Gastroesophageal sphincter (tissue), 3 donors: Measurements from ENCODE around the gene DDX5.

Experiments
- EP300 ChIP-seq: sonication (generic); formaldehyde crosslinking; IDR thresholded peaks from one replicate; pipeline ENCODE4 v1.6.1; 2017; ENCODE audit warnings: antibody characterized with exemption, mild to moderate bottlenecking
- POLR2A ChIP-seq, 2 donors: fragments of 450-650 bp; IDR thresholded peaks; one replicate each; pipeline ENCODE4 v1.6.1; 2017; ENCODE audit warnings: antibody characterized with exemption in 2 of 2, mild to moderate bottlenecking in 2 of 2, moderate library complexity in 1 of 2
- POLR2AphosphoS5 ChIP-seq: sonication (generic); formaldehyde crosslinking; IDR thresholded peaks from one replicate; pipeline ENCODE4 v1.6.1; 2017; ENCODE audit warnings: antibody characterized with exemption
- TF ChIP-seq, protein P1 (sequence below), 4 experiments: fragments of 200-600 bp in 2 of 4; fragments of 450-650 bp in 2 of 4; sonication (generic) in 1 of 4; IDR thresholded peaks; one replicate each; pipeline ENCODE4 v1.5.1; 2017 to 2019; ENCODE audit warnings: antibody characterized with exemption in 4 of 4, mild to moderate bottlenecking in 2 of 4, moderate library complexity in 2 of 4

- TF ChIP-seq, protein P1, sequence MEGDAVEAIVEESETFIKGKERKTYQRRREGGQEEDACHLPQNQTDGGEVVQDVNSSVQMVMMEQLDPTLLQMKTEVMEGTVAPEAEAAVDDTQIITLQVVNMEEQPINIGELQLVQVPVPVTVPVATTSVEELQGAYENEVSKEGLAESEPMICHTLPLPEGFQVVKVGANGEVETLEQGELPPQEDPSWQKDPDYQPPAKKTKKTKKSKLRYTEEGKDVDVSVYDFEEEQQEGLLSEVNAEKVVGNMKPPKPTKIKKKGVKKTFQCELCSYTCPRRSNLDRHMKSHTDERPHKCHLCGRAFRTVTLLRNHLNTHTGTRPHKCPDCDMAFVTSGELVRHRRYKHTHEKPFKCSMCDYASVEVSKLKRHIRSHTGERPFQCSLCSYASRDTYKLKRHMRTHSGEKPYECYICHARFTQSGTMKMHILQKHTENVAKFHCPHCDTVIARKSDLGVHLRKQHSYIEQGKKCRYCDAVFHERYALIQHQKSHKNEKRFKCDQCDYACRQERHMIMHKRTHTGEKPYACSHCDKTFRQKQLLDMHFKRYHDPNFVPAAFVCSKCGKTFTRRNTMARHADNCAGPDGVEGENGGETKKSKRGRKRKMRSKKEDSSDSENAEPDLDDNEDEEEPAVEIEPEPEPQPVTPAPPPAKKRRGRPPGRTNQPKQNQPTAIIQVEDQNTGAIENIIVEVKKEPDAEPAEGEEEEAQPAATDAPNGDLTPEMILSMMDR (IDR thresholded peaks at IDR 0.05): no peak
- TF ChIP-seq POLR2AphosphoS5 (no peak), EP300 (no peak), POLR2A (IDR thresholded peaks at IDR 0.05) (no peak)
Measured at GRCh38 chr17:64502021-64502420, 4.1 kb downstream of the DDX5 start.
